HepG2 (cell line): ENCODE results near the gene SERTAD1. TPM values are rescaled to one million over a fixed set of nuclear protein-coding genes. Genes with fewer than 3 reads are reported as not detected.

Source experiments
- NPAS2 ChIP-seq: sonication (generic); formaldehyde crosslinking; IDR thresholded peaks from 2 replicates; pipeline ENCODE4 v1.8.0; 2022; ENCODE audit warnings: mild to moderate bottlenecking, missing genetic modification reagents, borderline replicate concordance
- TAF1 ChIP-seq: sonication (generic); formaldehyde crosslinking; IDR thresholded peaks from 2 replicates; pipeline ENCODE4 v1.4.0; 2020; ENCODE audit warnings: missing genetic modification reagents
- TFDP1 ChIP-seq: IDR thresholded peaks from 2 replicates; pipeline ENCODE4 v1.6.1; 2016; ENCODE audit warnings: missing compliant biosample characterization, missing genetic modification reagents, borderline replicate concordance
- ZNF775 ChIP-seq: sonication (generic); formaldehyde crosslinking; IDR thresholded peaks from 2 replicates; pipeline ENCODE4 v1.4.0; 2020; ENCODE audit warnings: missing genetic modification reagents, mild to moderate bottlenecking, moderate library complexity, borderline replicate concordance
- polyA plus RNA-seq, 8 experiments: library from polyadenylated mRNA; depleted of rRNA in 3 of 8; stranded (reverse) in 7 of 8; unstranded in 1 of 8; fragments of >200 nt; fragmentation: Illumina TruSeq in 4 of 8; extraction: Trizol in 4 of 8; gene quantifications; 2 replicates each; pipeline versions ENCODE4 v1.2.1 to v1.2.3, GENCODE V29; 2011 to 2016; ENCODE audit warnings: low read depth in 4 of 8, missing spikeins in 1 of 8, mixed read lengths in 1 of 8; ENCODE audit not compliant: insufficient read depth in 1 of 8
- total RNA-seq, 5 experiments: library from RNA; depleted of rRNA; stranded (reverse); fragments of >200 nt; fragmentation: Illumina TruSeq; extraction: Trizol; gene quantifications; 2 replicates each; pipeline ENCODE4 v1.2.3, GENCODE V29; 2016; ENCODE audit warnings: low read depth in 1 of 5
- TF ChIP-seq, protein P1 (sequence below): sonication (generic); formaldehyde crosslinking; IDR thresholded peaks from 2 replicates; pipeline ENCODE4 v1.5.1; 2020; ENCODE audit warnings: mild to moderate bottlenecking, missing genetic modification reagents, borderline replicate concordance
- TF ChIP-seq, protein P2 (sequence below): sonication (generic); formaldehyde crosslinking; conservative IDR thresholded peaks from 2 replicates; pipeline ENCODE4 v1.4.0; 2020; ENCODE audit warnings: missing genetic modification reagents

SERTAD1 gene
- total and polyA plus RNA-seq, 2 of the 13 experiments (the other 11 are each of a cell fraction or from before 2014, with no cell fraction given): 4.3 to 4.5 TPM

GRCh38 chr19:40393894-40394815 is 31.6 kb downstream of the SERTAD1 start (continued):
- TF ChIP-seq, protein P1, sequence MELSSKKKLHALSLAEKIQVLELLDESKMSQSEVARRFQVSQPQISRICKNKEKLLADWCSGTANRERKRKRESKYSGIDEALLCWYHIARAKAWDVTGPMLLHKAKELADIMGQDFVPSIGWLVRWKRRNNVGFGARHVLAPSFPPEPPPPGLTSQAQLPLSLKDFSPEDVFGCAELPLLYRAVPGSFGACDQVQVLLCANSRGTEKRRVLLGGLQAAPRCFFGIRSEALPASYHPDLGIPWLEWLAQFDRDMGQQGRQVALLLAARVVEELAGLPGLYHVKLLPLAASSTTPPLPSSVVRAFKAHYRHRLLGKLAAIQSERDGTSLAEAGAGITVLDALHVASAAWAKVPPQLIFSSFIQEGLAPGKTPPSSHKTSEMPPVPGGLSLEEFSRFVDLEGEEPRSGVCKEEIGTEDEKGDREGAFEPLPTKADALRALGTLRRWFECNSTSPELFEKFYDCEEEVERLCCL (CRISPR knock-in tag): no peak
- TF ChIP-seq TAF1 (CRISPR knock-in tag) (no peak), TFDP1 (CRISPR knock-in tag) (no peak), ZNF775 (CRISPR knock-in tag) (no peak), NPAS2 (CRISPR knock-in tag) (no peak)
- TF ChIP-seq, protein P2, sequence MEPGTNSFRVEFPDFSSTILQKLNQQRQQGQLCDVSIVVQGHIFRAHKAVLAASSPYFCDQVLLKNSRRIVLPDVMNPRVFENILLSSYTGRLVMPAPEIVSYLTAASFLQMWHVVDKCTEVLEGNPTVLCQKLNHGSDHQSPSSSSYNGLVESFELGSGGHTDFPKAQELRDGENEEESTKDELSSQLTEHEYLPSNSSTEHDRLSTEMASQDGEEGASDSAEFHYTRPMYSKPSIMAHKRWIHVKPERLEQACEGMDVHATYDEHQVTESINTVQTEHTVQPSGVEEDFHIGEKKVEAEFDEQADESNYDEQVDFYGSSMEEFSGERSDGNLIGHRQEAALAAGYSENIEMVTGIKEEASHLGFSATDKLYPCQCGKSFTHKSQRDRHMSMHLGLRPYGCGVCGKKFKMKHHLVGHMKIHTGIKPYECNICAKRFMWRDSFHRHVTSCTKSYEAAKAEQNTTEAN (CRISPR knock-in tag): no peak
